HG02588 (cell line): Measurements from ENCODE around the gene GPC5.
"Not testable (repeated sequence)": the region's sequence is repeated elsewhere in the genome, so short reads cannot be mapped to it uniquely, and the experiment has no call there.

Experiments
- ATAC-seq: cut with Tn5 transposase; IDR thresholded peaks from one replicate; pipeline ENCODE4 v1.9.1; 2021; ENCODE audit warnings: mild to moderate bottlenecking, moderate library complexity; ENCODE audit not compliant: unreplicated experiment

Gene GPC5

DNA sequence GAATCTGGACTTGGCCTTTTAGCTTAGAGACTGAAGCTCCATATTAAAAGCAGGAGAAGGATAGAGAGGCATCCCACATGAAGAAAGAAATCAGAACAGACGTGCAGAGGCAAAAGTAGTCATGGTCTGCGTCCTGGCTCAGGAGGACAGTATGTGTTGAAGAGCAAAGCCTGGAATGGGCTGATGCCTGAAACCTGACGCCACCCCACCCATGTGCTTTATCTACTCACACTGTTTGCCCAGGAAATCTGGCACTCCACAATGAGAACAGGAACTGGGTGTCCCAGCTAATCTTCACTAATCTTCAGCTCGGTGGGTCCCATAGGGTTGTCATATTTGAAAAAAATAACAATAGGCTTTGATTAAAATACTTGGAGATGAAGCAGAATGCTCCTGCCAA lies 1279.2 kb downstream of the GPC5 start:
- no peak for ATAC-seq

DNA sequence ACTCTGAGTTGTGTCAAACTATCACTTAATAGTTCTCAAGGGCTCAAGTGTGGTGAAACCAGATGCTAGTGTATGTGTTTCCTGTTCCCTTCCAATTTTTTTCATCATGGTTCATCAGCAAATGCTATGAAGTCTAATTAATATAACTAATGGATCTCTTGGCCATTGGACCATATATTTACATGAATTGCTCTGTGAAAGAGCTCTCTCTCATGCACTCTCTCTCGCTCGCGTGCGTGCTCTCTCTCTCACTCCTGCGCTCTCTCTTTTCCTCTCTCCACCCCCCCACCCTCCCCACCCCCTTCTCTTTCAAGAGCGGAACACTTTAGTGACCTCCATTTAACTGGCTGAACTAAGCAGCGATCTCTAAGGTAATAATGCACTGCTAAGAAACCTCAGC lies 1281.2 kb downstream of the GPC5 start:
- no peak for ATAC-seq

DNA sequence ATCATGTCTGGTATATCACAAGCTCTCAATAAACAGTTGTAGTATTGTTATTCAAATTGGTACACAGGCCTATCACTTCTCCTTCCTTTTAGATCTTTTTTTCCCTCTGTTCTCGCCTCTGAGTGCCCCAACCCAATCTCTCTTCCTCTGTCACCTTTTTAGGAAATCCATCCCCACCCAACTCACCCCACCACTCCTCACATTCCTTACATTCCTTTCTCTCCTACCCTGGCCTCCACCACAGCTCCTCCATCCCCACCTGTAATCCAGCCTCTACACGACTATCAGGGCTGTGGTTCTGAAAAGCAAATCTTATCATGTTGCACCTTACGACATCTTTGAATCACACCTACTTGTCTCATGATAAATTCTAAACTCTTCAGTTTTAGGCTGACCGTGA lies 1282.8 kb downstream of the GPC5 start:
- no peak for ATAC-seq

GRCh38 chr13:92682832-92683517 lies 1284.6 kb downstream of the GPC5 start:
- no peak for ATAC-seq

- no peak for ATAC-seq
These were observed 1295.6 kb downstream of the GPC5 start for GRCh38 chr13:92694047-92694446.

DNA sequence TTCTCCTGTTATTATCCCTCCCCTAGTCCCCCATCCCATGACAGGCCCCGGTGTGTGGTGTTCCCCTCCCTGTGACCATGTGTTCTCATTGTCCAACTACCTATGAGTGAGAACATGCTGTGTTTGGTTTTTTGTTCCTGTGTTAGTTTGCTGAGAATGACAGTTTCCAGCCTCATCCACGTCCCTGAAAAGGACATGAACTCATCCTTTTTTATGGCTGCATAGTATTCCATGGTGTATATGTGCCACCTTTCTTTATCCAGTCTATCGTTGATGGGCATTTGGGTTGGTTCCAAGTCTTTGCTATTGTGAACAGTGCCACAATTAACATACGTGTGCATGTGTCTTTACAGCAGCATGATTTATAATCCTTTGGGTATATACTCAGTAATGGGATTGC lies 1297.4 kb downstream of the GPC5 start:
- ATAC-seq: not testable (repeated sequence)

GRCh38 chr13:92716749-92717148 lies 1318.3 kb downstream of the GPC5 start:
- ATAC-seq: no peak

- ATAC-seq: no peak
These were observed 1319.4 kb downstream of the GPC5 start for GRCh38 chr13:92717857-92718256.

GRCh38 chr13:92719868-92720267 lies 1321.4 kb downstream of the GPC5 start:
- no peak for ATAC-seq

- ATAC-seq: no peak
These were observed 1323.2 kb downstream of the GPC5 start for GRCh38 chr13:92721620-92722019.

- no peak for ATAC-seq
These were observed 1328.7 kb downstream of the GPC5 start for GRCh38 chr13:92727118-92727517.

GRCh38 chr13:92734068-92734467 lies 1335.6 kb downstream of the GPC5 start:
- no peak for ATAC-seq

DNA sequence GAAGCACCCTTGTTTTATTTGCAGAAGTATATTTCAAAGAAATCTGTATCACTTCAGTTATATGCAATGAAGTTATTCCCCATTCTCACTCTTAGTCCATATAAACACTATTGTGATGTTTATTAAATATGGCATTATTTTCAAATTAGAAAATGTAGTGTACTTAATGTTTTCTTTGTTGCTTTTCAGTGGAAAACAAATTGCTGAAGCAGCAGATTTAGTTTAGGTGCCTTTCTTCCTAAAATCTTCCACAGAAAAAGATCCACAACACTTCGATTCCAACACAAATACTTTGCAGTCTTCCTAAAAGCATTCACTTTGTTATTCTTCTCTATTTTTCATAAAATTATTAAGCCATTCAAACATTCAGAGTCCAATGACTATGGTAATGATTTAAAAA lies 1336.1 kb downstream of the GPC5 start:
- ATAC-seq: no peak

DNA sequence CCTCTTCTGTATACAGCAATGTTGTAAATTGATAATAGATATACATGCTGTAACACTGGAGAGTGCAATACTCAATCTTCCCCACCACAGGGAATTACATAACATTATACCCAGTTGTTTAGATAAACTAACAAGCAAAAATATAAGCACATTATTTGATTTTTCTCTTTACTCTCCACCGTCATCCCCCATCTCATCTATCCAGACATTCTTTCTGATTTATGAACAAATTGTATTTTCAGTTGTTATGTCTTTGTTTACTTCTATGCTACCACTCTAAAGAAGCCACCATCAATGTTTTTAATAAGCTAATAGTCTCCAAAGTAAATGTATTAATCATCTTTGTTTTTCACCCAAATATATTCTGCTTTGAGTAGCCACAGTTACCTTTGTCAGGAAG lies 1337.5 kb downstream of the GPC5 start:
- no peak for ATAC-seq

- no peak for ATAC-seq
These were observed 1340.9 kb downstream of the GPC5 start for GRCh38 chr13:92739306-92739818.

DNA sequence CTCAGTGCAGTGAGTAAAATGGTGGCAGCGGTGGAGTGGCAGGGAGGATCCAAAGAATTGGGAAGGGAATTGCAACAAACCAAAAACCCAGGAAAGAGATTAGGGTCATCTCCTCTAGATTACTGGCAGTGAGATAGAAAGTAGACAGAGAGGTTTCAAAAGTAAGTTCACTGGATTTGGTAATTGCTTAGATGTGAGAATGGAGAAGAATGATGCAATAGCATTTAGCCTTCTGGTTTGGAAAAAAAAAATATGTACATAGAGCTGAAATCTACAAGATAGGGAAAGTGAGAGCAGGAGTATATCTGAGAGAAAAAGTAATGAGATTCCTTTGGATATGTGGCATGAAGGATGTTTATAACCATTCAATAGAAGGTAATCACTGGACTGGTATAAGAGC lies 1345.6 kb downstream of the GPC5 start:
- no peak for ATAC-seq

DNA sequence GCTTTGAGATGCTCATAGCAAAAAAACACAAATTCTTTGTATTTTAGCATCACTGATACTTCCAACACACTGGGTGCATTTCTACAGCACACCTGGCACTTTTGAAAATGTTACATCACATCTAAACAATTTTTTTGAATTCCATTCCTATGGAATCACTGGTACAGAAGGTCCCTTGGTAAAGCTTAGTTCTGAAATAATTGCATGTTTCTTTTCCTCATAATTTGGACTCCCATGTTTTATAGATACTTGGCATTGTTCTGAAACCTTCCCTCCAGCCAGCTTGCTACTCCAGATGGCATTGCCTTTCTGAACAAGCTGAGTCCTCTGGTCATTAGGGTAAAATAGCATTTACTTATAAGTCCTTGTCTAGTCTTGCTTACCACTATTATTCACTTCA lies 1346.8 kb downstream of the GPC5 start:
- ATAC-seq: no peak

- ATAC-seq: not testable (repeated sequence)
These were observed 1354.3 kb downstream of the GPC5 start for GRCh38 chr13:92752705-92753104.

GRCh38 chr13:92761710-92762109 lies 1363.3 kb downstream of the GPC5 start:
- ATAC-seq: no peak

GRCh38 chr13:92767468-92767867 lies 1369.0 kb downstream of the GPC5 start:
- ATAC-seq: no peak

DNA sequence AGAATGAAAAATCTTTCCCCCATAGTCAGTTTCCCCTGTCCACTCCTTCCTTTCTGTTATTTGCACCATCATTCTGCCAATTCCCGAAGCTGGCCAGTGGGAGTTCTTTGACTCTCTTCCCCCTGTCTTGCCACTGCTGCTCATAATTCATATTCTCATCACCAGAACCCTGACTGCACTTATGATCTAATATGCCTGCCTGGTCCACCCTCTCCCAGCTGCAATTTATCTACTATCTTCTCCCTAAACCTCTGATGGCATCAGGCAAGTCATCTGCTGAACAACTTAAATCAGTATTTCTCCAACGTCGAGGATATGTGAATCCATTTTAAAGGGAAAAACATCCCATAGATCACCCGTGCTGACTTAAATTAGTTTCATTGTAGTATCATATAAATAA lies 1370.2 kb downstream of the GPC5 start:
- no peak for ATAC-seq

DNA sequence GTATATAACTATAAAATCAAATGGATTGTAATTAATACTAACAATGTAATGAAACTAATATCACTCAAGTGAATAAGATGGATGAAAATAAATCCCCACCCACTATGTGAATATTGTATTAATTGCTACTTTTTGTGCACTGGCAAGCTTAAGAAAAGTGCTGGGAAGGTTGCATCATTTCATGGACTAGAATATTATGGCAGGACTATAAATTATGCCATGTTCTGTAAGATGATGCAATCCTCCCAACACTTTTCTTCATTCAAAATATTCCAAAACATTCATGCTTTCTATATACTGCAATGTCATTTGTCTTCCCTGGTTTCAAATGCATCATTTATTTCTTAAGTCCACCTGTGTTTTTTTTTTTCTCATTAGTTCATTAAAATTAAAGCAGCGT lies 1370.6 kb downstream of the GPC5 start:
- no peak for ATAC-seq

DNA sequence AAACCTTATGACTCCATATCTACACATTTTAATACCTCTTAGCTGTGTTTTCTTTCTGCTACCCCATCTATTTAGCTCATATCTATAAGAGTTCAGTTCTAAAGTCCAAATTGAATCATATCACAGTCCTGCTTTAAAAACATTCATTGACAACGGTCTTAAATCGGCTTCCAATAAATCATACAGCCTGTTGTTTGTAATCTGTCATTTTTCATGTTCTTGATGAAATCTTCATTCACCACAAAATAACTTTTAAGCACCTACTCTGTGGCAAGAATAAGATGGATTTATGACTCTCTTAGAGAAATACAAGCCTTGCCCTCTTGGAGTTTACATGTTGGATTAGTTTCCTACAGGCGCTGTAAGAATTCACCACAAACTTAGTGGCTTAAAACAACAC lies 1377.2 kb downstream of the GPC5 start:
- no peak for ATAC-seq
